RWPE2 (cell line): ENCODE results near the gene ZSCAN5B.
"Not testable (repeated sequence)": the region's sequence is repeated elsewhere in the genome, so short reads cannot be mapped to it uniquely, and the experiment has no call there.

Experiments
- ATAC-seq: fragments of 200-7000 bp; cut with Tn5 transposase; 3 replicates; pipeline ENCODE4 v1.9.1; 2021; ENCODE audit warnings: low read depth
- DNase-seq: peaks from one replicate; pipeline ENCODE4 v3.0.0-alpha.2; 2020; ENCODE audit warnings: low spot score
- H3K27ac ChIP-seq: fragments of 450-650 bp; 2 replicates; pipeline ENCODE4 v1.5.1; 2017; ENCODE audit warnings: mild to moderate bottlenecking; ENCODE audit not compliant: poor library complexity, severe bottlenecking
- H3K27me3 ChIP-seq: fragments of 250-450 bp; sonication (Bioruptor Pico); 2 replicates; pipeline ENCODE4 v1.5.1; 2021; ENCODE audit warnings: mild to moderate bottlenecking, moderate library complexity; ENCODE audit not compliant: insufficient read depth, poor library complexity, severe bottlenecking
- H3K36me3 ChIP-seq: fragments of 250-450 bp; sonication (Bioruptor Pico); 2 replicates; pipeline ENCODE4 v1.5.1; 2020; ENCODE audit warnings: low read depth, mild to moderate bottlenecking, moderate library complexity
- H3K4me1 ChIP-seq: fragments of 250-450 bp; sonication (Bioruptor Pico); 2 replicates; pipeline ENCODE4 v1.5.1; 2021; ENCODE audit warnings: mild to moderate bottlenecking, moderate library complexity; ENCODE audit not compliant: insufficient read depth, poor library complexity, severe bottlenecking
- H3K4me3 ChIP-seq: fragments of 250-450 bp; sonication (Bioruptor Pico); 2 replicates; pipeline ENCODE4 v1.5.1; 2021; ENCODE audit warnings: mild to moderate bottlenecking, moderate library complexity; ENCODE audit not compliant: severe bottlenecking
- H3K9me3 ChIP-seq: fragments of 250-450 bp; sonication (Bioruptor Pico); 2 replicates; pipeline ENCODE4 v1.5.1; 2021; ENCODE audit warnings: mild to moderate bottlenecking, moderate library complexity; ENCODE audit not compliant: severe bottlenecking
- TF ChIP-seq, protein P1 (sequence below): fragments of 450-650 bp; IDR thresholded peaks from one replicate; pipeline ENCODE4 v1.5.1; 2017; ENCODE audit warnings: mild to moderate bottlenecking, moderate library complexity; ENCODE audit not compliant: poor library complexity, severe bottlenecking

ZSCAN5B gene

DNA sequence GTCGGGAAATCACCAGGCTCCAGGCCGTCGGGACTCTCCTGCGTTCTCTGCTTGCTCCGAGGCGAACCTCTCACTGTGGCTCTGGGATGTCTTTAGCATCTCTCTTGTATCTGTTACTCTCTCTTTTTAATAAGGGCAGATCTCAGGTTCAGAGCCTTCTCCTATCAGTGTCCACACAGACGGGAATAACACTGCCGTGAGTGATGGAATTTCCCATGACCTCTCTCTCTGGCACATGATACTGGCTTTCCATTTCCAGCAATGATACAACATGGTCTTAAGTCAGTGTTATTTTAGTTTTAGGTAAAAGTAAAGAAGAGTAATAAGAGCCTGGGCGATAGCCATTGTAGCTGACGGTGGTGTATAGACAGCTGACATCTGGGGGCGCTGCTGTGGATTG lies 47.2 kb downstream of the ZSCAN5B start:
- Histone ChIP-seq H3K27me3 (no peaks in the 10 kb centered on the region), H3K27ac (no peak overlapping the region), H3K4me3 (no peak overlapping the region), H3K4me1 (no peaks in the 10 kb centered on the region), H3K36me3 (peaks cover 12% of the 10 kb centered on the region), H3K9me3 (no peaks in the 10 kb centered on the region)
- DNase-seq, result no peak
- ATAC-seq, result no peak
- TF ChIP-seq, protein P1, sequence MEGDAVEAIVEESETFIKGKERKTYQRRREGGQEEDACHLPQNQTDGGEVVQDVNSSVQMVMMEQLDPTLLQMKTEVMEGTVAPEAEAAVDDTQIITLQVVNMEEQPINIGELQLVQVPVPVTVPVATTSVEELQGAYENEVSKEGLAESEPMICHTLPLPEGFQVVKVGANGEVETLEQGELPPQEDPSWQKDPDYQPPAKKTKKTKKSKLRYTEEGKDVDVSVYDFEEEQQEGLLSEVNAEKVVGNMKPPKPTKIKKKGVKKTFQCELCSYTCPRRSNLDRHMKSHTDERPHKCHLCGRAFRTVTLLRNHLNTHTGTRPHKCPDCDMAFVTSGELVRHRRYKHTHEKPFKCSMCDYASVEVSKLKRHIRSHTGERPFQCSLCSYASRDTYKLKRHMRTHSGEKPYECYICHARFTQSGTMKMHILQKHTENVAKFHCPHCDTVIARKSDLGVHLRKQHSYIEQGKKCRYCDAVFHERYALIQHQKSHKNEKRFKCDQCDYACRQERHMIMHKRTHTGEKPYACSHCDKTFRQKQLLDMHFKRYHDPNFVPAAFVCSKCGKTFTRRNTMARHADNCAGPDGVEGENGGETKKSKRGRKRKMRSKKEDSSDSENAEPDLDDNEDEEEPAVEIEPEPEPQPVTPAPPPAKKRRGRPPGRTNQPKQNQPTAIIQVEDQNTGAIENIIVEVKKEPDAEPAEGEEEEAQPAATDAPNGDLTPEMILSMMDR, result no peak

DNA sequence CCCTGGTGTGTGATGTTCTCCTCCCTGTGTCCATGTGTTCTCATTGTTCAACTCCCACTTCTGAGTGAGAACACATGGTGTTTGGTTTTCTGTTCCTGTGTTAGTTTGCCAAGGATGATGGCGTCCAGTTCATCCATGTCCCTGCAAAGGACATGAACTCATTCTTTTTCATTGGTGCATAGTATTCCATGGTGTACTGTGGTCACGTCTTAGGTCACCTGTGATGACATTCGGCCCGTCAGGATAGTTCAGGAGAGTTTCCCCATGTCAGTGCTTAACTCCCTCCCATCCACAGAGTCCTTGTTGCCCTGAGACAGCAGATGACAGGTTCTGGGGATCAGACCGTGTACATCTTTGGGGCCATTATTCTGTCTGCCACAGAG lies 47.9 kb downstream of the ZSCAN5B start:
- TF ChIP-seq, protein P1, result no peak
- Histone ChIP-seq H3K4me1 (no peaks in the 10 kb centered on the region), H3K36me3 (peaks cover 12% of the 10 kb centered on the region), H3K4me3 (no peak overlapping the region), H3K27ac (no peak overlapping the region), H3K9me3 (no peaks in the 10 kb centered on the region), H3K27me3 (no peaks in the 10 kb centered on the region)
- no peak for ATAC-seq
- no peak for DNase-seq

DNA sequence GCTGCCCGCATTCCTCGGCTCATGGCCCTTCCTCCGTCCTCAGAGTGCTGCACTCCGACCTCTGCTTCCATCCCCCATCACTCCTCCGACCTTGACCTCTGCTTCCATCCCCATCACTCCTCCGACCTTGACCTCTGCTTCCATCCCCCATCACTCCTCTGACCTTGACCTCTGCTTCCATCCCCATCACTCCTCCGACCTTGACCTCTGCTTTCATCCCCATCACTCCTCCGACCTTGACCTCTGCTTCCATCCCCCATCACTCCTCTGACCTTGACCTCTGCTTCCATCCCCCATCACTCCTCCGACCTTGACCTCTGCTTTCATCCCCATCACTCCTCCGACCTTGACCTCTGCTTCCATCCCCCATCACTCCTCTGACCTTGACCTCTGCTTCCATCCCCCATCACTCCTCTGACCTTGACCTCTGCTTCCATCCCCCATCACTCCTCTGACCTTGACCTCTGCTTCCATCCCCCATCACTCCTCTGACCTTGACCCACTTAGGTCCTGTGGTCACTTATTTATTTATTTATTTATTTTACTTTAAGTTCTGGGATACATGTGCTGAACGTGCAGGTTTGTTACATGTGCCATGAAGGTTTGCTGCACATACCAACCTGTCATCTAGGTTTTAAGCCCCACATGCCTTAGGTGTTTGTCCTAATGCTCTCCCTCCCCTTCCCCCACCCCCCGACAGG lies 48.5 kb downstream of the ZSCAN5B start:
- not testable (repeated sequence) for H3K27ac ChIP-seq, ATAC-seq
- H3K36me3 ChIP-seq, result peaks cover 12% of the 10 kb centered on the region

DNA sequence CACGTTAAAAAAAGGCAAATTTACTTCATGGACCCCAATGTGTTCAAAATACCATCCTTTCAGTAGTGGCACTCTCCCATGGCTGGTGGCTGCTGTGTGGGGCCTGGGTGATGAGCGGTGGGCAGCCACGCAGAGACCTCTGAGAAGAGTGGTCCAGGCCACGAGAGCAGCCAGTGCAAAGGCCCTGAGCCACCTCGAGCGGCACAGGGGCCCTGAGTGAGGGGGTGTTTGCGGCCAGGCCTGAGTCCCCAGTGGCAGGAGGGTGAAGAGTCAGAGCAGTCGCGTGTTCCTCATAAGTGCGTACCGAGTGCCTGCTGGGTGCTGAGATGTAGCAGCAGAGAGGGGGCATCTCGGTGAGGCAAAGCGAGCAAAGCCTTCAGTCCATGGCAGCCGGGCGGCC lies 49.5 kb downstream of the ZSCAN5B start:
- Histone ChIP-seq H3K36me3 (peaks cover 12% of the 10 kb centered on the region), H3K9me3 (no peaks in the 10 kb centered on the region), H3K27me3 (no peaks in the 10 kb centered on the region), H3K4me1 (no peaks in the 10 kb centered on the region), H3K4me3 (no peak overlapping the region), H3K27ac (no peak overlapping the region)
- TF ChIP-seq, protein P1, result no peak
- ATAC-seq, result no peak; the same call in 2 of the 3 replicates
- DNase-seq, result no peak

More for the DNA sequence above, 48.5 kb downstream of the ZSCAN5B start:
- H3K4me3 ChIP-seq, H3K9me3 ChIP-seq, H3K4me1 ChIP-seq, DNase-seq, H3K27me3 ChIP-seq: not testable (repeated sequence)

DNA sequence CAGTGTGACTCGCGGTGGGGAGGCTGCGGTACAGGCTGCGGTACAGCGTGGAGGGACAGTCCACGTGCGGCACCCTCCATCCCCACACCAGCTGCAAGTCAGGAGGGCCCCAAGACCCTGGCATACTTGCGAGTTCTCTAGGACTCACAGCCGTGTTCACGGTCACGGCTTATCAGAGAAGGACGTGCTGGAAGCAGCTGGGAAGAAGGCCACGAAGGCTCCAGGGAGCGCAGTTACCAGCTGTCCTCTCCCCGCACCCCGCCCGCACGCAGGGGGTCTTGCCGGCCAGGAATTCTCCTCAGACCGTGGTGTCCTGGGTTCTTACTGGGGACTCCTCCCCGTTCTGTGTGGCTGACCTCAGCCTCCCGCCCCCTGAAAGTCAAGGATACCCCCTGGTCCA lies 50.3 kb downstream of the ZSCAN5B start:
- no peak for ATAC-seq

More for the DNA sequence above, 50.3 kb downstream of the ZSCAN5B start:
- DNase-seq, result no peak
- no peaks in the 10 kb centered on the region for H3K27me3 ChIP-seq
- H3K4me1 ChIP-seq, result no peaks in the 10 kb centered on the region
- H3K27ac ChIP-seq, result no peak overlapping the region
- peaks cover 12% of the 10 kb centered on the region for H3K36me3 ChIP-seq
- H3K4me3 ChIP-seq, result no peak overlapping the region
- TF ChIP-seq, protein P1, result no peak
- H3K9me3 ChIP-seq, result no peaks in the 10 kb centered on the region
